GM18526 (cell line): ENCODE measurements around the gene TMEM38A.

Experiments used
- POLR2A ChIP-seq: IDR thresholded peaks from 3 replicates; pipeline ENCODE4 v1.6.1; 2011; ENCODE audit not compliant: insufficient read length; ENCODE audit errors: extremely low read depth

The TMEM38A gene

DNA sequence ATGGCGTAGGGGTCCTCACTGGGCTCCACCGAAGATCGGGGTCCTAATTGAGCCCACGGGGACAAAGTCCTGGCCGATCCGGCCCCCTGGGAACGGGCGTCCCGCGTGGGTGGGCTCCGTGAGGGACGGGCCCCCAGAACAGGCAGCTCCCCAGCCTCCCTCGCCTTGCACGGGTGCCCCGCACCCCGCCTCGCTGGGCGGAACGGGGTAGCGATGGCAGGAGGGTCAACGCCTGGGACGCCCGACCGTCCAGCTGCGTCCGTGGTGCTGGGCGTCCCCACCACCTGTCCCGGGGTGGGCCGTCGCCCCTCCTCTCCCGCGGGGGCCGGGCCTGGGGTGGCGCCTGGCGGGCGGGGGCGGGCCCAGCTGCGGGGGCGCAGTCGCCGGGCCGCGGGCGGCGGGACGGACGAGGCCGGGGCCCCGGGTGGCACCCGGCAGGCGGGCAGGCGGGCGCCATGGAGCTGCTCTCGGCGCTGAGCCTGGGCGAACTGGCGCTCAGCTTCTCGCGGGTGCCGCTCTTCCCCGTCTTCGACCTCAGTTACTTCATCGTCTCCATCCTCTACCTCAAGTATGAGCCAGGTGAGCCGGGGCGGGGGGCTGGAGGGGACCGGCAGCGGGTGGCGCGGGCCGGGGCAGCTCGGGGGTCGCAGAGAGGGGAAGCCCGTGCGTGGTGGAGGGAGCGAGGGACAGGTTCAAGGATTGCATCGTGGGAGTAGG, at the start of gene TMEM38A:
TSS of gene TMEM38A (plus strand) at position 377 of the 717 bp plus-strand sequence. CDS start at position 456, 79 bp downstream.
- peak; percentile 63 for TF ChIP-seq POLR2A

GRCh38 chr19:16612636-16613035, 48.3 kb upstream of the TMEM38A start:
- no peak for TF ChIP-seq POLR2A

- no peak for TF ChIP-seq POLR2A
Measured at GRCh38 chr19:16613841-16614240, 47.1 kb upstream of the TMEM38A start.

- TF ChIP-seq POLR2A: no peak
Measured at GRCh38 chr19:16614941-16615340, 46.0 kb upstream of the TMEM38A start.

DNA sequence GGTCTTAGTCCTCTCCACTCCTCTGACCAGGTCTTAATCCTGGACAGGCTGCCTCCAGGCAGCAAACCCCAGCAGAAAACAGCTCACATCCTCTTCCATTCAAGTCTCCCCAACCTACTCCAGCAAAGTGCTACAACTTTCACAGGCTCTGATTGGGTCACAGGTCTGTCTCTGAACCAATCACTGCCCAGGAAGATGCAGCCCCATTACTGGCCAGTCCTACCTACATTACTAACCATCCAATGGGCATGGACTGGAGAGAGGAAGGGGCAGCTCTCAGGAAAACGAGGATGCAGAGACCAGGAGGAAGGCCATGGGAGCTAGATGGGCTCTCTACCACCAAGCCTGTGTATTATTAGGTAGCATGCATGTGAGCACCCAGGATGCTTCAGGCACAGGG, 45.1 kb upstream of the TMEM38A start:
- no peak for TF ChIP-seq POLR2A

DNA sequence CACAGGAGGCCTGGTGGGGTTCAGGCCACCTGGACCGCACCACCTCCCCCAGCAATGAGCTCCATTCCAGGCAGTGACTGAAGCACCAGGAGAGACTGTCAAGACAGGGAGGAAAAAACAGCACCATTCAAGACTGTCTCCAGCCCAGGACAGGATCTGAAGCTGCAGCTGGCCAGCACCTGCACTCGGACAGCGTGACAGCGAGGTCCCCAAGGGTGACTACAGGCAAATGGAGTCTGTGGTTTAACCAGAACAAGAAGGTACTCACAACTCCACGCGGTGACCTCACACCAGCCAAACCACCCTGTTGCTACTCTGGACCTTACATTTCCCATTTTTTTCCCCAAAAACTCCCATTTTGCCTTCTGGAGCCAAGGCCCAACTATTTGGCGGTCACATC, 42.7 kb upstream of the TMEM38A start:
- no peak for TF ChIP-seq POLR2A

GRCh38 chr19:16619457-16619856, 41.5 kb upstream of the TMEM38A start:
- TF ChIP-seq POLR2A: no peak

DNA sequence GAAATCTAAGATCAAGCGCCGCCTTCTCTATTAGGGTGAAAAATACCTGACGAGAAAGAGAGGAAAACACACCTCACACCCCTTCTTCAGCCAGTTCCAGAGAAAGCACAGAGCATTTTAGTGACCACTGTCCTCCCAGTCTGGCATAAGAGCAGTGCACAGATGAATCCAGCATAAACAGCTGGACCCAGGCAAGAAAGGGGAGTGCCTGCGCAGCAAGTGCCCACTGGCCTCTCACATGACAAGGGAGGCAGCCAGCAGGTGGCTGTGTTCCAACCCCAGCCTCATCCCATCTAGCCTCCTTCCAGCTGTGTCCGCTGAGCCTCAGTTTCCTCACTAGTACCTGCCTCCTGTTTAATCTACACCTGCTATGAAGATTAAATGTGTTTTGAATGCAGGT, 40.9 kb upstream of the TMEM38A start:
- no peak for TF ChIP-seq POLR2A

DNA sequence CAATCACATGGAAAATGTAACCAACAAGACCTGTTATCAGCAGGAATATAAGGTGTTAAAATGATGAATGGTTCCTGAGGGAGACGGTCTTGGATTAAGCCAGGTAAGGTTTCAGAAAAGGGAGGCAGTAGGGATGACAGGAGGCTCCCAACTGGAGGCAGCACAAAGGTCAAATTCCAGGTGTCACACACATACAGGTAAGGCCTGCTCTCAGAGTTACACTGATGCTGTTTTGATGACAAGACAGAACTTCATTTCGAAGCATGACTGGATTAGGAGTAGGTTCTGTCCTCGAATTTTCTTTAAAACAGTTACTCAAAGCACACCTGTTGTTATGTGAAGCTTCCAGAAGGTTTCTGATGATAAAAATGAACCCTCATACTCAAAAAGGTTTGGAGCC, 40.4 kb upstream of the TMEM38A start:
- TF ChIP-seq POLR2A: no peak

GRCh38 chr19:16621165-16621800, 39.7 kb upstream of the TMEM38A start:
- TF ChIP-seq POLR2A: no peak

DNA sequence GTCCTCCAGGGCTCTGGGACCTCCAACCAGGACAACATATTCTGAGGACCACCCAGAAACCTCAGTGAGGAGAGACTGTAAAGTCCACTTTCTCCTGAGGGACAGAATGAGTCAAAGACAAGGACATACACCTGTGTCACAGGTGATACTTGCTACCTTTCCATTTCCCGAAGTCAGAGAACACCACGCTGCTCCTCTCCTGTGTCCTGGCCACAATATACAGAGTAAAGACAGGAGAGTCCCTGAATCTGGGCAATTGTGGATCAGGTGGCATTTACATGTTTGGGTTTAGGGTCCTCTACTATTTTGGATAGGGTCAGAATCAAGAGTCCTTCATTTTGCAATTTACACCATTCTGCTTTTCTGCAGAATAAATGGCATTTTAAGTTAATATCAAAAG, 37.9 kb upstream of the TMEM38A start:
- no peak for TF ChIP-seq POLR2A

- no peak for TF ChIP-seq POLR2A
Measured at GRCh38 chr19:16623576-16623975, 37.4 kb upstream of the TMEM38A start.

DNA sequence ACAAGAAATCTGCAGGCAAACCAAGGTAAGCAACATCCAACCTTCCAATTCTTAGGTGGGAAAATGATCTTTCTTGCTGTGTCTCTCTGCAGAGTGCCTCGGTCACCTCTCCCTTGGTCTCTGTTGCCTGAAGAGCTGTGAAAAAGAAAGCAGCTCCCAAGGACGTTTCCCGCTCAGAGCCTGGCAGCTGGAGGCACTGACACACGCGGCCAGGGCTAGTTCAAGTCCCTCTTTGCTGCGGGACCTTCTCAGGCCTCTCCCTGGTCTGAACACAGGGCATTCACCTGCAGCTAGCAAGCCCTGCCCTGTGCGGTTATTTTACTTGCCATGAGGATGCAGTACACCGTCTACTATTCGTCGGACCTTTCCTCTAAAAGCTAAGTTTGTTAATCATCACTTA, 36.7 kb upstream of the TMEM38A start:
- TF ChIP-seq POLR2A: no peak

- no peak for TF ChIP-seq POLR2A
Measured at GRCh38 chr19:16625163-16625958, 35.6 kb upstream of the TMEM38A start.

- TF ChIP-seq POLR2A: no peak
Measured at GRCh38 chr19:16626796-16627192, 34.1 kb upstream of the TMEM38A start.
